CD4-positive, alpha-beta T cell treated with Interleukin-12 subunit alpha and Interleukin-12 subunit beta, for 1 hour (primary cell): ENCODE data around the gene NPHP4.

Experiments used
- DNase-seq: peaks from one replicate; pipeline ENCODE4 v3.0.0-alpha.2; 2020

NPHP4 gene

DNA sequence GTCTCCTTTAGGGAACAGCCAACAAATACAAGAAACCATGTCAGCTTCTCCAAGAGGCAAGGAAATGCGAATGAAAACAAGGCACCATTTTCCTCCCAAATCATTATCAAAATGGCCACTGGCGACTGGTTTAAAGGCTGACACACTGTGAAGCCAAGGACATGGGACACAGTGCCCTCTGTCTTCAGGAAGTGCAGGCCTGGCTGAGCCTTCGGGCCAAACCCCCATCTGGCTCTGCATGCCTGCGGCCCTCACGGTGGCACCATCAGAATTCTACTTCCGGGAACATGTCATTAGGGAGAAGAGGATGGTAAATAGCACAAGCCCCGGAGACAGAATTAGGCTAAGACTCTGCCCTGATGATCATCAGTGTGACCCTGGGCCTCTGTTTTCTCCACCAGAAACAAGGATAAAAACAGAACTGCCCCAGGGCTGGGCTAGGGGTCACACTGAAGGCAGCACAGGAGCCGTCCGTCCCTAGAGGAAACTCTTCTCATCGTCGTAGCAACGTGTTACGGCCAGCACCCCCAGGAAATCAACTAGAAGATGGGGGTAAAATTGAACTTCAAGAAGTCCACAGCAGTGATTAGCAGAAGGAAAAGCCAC lies 103.5 kb downstream of the NPHP4 start:
- no peak for DNase-seq

DNA sequence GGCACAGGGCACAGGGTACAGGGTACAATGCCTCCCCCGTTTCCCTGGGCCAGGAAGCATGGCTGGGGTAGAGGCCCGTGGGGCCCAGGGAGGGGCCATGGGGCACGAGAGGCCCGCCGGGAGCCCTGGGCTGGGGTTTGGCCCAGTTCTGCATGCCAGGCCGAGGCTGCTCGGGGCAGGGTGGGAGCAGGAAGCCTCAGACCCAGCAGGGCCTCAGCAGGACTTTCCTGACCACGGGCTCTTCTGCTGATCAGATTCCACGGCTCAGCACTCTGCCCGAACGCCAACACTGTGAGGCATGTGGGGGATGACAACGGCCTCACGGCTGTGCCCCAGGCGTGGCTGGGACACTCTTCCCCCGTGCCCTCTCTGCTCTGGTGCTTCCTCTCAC lies 104.3 kb downstream of the NPHP4 start:
- no peak for DNase-seq

DNA sequence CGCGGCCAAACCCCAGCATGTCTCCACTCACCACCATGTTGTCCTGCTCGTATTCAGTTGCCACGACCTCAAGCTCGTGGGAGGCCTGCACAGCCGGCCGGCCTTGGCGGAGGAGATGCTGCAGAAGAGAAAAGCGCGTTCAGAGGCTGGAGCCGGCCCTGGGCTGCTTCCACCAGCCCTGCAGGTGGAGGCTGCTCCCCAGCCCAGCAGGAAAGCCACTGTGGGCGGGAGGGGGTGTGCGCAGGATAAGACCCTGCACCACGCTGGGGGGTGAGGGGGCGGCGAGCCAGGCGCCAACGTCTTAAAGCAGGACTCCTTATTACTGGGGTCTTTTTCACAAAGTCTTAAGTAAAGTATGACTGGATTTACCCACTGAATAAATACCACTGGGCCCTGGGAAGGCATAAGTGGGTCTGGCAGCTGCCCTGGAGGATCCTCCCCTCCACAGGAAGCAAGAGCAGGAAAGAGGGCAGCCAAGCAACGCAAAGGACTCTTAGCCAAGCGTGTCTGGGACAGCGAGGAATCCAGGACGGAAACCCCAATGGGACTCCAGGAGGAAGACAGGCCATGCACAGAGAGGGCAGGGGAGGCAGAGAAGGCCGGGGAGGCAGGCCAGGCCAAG lies 104.8 kb downstream of the NPHP4 start:
- DNase-seq, result no peak

- no peak for DNase-seq
Measured at GRCh38 chr1:5886541-5887348, 105.5 kb downstream of the NPHP4 start.

DNA sequence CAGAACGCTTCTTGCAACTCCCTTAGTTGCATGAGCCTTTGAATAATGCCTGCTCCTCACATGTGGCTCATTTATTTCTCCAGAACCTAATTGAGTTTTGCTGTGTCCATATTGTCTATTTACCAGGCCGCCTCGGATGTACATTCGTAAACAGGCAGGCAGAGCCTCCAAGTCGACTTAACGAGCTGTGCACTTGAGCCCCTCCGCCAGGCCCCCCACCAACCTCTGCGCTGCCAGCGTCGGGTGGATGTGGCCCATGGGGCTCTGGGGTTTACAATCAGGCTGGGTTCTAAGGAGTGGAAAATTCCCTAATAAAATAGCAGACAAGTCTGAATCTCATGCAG lies 106.1 kb downstream of the NPHP4 start:
- no peak for DNase-seq

DNA sequence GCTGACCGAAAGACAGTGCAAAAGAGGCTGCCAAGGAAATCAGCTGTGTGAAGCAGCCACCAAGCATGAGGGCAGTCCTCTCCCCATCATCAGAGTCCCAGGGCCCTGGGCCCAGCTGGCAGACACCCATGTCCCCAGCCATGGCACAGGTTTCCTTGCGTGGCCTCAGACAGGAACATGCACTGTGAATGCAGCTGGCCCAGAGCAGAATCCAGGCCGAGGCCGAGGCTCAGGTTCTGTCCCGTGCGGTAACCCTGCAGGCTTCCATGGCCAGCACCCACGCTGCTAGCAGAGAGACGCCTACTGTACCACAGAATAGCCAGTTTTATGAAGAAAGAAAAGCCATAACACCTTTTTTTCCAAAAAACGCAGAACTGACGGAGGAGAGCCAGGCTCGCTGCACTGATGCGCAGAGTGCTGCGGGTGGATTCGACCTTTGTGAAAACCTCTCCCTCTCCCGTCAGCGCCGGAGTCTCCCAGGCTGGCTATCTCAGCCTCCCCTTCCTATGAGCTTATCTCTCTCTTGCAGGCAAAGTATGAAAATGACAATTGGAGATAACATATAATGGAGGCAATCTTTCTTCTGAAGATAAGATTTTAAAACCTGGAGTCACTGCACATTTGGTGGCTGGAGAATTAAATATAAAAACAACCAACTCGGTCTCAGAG lies 106.6 kb downstream of the NPHP4 start:
- DNase-seq, result no peak

DNA sequence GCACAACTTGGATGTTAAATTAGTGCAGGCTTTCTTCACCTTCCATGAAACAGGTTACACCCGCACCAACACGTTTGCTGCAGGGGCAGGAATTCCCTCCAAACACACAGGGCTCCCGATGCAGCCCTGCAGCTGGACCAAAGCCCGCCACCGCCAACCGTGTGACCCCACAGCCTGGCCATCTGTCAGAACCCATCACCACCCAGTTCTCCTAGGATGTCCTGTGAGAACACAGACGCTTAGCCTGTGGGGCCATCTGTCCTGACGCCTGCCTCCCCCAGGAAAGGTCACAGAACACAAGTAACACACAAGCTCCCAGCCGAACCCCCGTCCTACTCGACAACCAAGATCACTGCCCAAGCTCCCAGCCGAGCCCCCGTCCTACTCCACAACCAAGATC lies 108.1 kb downstream of the NPHP4 start:
- no peak for DNase-seq

GRCh38 chr1:5883129-5884048 lies 108.8 kb downstream of the NPHP4 start:
- DNase-seq, result no peak

GRCh38 chr1:5882367-5883128 lies 109.7 kb downstream of the NPHP4 start:
- no peak for DNase-seq

DNA sequence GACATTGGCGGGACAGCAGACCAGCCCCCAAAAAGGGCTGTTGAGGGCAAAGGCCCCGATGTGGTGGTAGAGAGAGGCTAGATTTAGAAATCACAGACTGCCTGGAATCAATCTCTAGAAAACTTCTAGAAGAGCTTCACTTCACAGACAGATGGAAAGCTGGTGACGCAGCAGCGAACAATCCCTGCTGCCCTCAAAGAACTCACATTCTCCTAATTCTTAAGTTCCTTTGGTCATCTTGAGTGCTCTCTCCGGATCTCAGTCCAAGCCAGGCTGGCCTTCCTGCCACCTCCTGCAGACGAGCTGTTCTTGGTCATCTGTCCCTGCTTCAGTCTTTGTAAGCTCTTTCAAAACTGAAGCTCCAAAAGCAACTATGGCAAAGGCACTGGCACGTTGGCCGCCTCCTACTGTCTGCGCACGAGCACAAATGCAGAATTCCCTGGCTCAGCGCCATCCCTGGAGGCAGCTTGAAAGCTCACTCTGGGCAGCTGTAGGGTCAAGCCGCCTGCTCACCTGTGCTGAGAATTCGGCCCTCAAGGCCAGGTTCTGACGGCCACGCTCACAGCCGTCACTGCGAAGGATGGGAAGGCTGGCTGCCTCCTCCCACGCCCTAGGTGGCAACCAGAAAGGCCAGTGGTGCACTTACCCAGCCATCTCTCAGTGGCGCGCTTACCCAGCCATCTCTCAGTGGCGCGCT lies 110.6 kb downstream of the NPHP4 start:
- no peak for DNase-seq

- no peak for DNase-seq
Measured at GRCh38 chr1:5880630-5881405, 111.4 kb downstream of the NPHP4 start.

DNA sequence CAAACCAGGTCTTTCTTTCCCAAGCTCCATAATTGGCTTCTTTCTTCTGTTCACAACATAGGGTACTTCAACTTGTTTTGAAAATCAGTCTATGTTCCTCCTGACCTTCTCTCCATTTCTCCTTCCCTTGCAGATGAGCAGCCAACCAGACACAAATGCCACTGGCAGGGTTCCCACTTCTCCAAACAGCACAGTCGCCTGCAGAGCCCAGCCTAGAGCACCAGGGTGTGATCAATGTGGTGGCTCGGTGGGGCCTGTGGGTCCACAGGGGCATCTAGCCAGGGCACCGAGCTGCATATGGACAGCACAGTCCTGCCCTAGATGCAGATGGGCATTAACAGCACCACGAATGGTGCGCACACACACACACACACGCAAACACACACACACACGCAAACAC lies 112.8 kb downstream of the NPHP4 start:
- no peak for DNase-seq

GRCh38 chr1:5878971-5879370 lies 113.3 kb downstream of the NPHP4 start:
- DNase-seq, result no peak

GRCh38 chr1:5877683-5878530 lies 114.3 kb downstream of the NPHP4 start:
- no peak for DNase-seq

DNA sequence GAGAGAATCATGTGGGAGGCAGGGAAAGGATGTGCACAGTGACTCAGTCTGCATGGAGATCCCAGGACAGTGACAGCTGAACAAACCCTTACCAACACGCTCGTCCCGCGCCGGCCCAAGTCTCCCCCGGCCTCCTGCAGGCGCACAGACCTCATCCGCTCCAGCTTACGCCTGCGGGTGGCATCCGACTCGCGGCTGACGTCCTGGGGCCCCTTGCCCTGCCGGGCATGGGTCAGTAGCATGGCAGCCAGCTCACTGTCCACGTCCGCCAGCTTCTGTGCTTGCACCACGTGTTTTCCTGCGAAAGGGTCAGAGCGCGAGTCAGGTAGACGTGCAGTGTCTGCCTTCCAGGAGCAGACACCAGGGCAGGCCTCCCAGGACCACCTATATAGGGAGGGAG lies 115.2 kb downstream of the NPHP4 start:
- DNase-seq, result no peak

GRCh38 chr1:5876094-5876650 lies 116.1 kb downstream of the NPHP4 start:
- DNase-seq, result no peak

- no peak for DNase-seq
Measured at GRCh38 chr1:5875345-5875910, 116.8 kb downstream of the NPHP4 start.

GRCh38 chr1:5874416-5875110 lies 117.7 kb downstream of the NPHP4 start:
- DNase-seq, result no peak
